AG10803 (cell line): ENCODE results near the gene LRRC15.

Experiments used
- DNase-seq: peaks from one replicate; pipeline ENCODE4 v3.0.0; 2010; ENCODE audit warnings: low read depth
- H3K4me3 ChIP-seq: 2 replicates; pipeline ENCODE4 v1.5.1; 2011; ENCODE audit warnings: mild to moderate bottlenecking, low read length, control low read depth
- TF ChIP-seq, protein P1 (sequence below): conservative IDR thresholded peaks from 2 replicates; pipeline ENCODE4 v1.5.1; 2011; ENCODE audit warnings: mild to moderate bottlenecking, low read length, control low read depth, inconsistent platforms

The LRRC15 gene

DNA sequence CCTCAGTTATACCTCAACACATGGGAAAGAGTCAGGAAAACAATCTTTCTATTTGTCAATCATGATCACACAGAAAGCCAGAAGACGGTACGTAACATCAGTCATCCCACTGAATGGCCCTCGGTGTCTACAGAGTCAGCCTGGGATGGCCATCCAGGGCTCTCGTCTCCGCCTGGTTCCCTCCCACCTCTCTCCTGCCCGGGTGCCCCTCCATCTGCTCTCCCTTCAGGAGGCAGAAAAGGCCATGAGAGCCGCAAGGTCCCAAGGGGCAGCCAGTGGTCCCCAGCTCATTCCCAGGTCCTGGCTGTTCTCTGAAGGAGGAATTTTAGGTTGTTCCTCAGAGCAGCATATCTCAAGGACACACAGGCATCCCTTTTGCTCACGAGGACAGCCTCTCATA, 4.4 kb upstream of the LRRC15 start:
- H3K4me3 ChIP-seq, result no peak overlapping the region
- DNase-seq, result no peak
- TF ChIP-seq, protein P1, sequence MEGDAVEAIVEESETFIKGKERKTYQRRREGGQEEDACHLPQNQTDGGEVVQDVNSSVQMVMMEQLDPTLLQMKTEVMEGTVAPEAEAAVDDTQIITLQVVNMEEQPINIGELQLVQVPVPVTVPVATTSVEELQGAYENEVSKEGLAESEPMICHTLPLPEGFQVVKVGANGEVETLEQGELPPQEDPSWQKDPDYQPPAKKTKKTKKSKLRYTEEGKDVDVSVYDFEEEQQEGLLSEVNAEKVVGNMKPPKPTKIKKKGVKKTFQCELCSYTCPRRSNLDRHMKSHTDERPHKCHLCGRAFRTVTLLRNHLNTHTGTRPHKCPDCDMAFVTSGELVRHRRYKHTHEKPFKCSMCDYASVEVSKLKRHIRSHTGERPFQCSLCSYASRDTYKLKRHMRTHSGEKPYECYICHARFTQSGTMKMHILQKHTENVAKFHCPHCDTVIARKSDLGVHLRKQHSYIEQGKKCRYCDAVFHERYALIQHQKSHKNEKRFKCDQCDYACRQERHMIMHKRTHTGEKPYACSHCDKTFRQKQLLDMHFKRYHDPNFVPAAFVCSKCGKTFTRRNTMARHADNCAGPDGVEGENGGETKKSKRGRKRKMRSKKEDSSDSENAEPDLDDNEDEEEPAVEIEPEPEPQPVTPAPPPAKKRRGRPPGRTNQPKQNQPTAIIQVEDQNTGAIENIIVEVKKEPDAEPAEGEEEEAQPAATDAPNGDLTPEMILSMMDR, result no peak

DNA sequence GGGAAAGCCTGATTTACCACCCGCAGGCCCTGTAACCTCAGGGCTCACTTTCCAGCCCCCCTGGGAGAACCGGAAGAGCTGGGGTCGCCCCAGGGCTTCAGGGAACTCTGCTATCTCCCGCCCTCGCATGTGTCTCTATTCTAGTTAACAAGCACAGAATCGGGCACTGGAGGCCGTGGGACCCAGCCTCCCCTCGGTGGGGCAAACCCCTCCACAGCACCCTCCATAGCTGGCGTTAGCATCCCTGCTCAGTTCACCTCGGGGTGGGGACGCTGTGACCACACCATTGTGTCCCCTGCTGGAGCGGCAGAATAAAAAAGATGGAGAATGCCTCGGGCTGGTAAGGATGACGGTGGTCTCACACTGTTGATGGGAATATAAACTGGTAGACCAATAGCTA, 3.5 kb upstream of the LRRC15 start:
- H3K4me3 ChIP-seq, result no peak overlapping the region
- no peak for DNase-seq
- TF ChIP-seq, protein P1, result no peak

DNA sequence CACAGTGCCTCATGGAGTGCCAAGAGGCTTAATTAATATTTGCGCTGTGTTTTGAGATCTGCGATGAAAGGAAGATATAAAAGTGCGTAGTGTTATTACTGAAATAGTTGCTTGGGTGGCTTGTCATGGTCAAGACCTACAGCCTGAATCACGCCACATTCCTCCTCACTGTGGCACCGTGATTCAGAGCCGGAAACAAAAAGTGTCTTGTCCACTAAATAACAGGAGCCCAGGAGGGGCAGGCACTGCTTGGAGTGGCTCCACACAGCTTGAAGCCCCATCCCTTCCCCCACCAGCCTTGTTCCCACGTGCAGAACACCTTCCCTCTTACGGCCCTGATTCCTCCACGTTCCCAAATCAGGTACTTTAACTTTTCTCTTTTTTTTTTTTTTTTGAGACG, 1.2 kb upstream of the LRRC15 start:
- no peak overlapping the region for H3K4me3 ChIP-seq
- TF ChIP-seq, protein P1, result no peak
- DNase-seq, result no peak

DNA sequence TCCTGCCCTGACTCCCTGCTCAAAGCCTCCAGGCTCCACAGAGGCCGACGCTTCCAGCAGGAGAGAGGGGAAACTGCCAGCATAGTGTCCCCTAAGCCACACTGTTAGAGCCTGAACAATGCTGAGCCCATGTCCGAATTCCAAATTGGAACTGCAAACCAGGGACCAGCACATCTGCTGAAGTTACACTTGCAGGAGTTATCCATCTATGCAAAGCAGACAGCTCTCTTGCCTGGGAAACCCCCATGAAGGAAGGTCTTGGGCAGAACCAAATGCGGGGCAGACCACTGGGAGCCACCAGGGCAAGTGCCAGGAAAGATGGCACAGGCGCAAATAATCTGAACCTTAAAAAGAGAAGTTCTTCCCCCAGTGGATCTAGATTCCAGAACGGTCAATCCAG, 625 bp downstream of the LRRC15 start:
- H3K4me3 ChIP-seq, result peak overlapping the region; percentile 72
- TF ChIP-seq, protein P1, result no peak
- no peak for DNase-seq

DNA sequence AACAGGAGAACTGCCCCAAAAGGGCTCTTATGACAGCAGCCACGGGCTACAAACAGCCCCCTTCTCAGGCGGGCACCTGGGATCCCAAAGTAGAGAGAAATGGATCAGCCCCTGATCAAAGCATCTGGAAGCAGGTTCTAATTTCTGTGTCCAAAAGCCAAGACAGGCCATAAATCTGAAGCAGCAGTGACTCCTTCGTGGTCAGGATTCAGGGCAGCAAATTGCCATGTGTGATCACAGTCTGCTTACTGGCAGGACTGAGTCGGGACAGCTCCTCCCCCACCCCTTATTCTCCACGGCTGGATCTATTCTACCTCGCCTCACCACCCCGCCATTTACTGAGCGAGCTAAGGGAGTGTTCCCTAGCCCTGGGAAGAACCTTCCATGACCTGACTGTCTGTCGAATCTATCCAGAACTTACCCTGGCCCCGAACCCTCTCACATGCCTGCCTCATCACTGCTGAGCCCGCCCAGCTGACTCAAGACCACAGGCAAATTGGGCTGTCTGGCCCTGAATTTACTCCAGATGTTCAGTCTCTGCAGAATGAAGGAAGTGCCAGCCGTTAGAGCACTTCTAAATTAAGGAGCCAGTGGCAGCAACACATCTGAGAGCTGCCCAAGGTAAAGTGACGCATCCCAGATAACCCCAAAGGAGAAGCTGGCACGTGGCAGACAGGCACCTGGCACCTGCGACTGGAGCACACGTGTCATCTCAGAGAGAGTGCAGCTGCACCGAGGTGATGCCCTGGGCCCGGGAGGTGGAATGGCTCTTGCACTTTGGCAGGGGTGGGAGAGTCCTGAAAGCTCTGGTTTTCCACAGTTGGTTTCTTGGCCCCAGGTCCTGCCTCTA, 1.3 kb downstream of the LRRC15 start:
- peak; percentile 88 for DNase-seq

DNA sequence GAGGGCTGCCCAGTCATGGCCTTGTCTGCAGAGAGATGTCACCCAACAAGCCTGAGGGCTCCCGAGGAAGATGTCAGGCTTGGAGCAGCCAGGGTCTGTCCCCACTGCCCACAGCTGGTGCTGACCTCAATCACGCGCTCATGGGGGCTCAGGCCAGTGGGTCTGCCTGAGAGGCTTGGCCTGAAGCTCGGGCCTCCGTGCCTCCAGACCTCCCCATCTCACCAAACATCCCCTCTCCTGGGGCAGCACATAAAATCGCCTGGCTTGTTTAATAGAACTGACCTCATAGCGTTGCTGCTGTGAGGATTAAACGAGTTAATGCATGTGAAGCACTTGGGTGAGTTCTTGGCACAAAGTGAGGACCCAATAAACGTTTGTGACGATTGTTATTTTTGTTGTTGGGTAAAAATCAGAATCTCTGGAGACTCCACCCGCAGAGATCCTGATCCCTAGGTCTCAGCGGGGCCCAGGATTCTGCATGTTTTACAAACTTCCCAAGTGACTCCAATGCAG, 3.5 kb downstream of the LRRC15 start:
- H3K4me3 ChIP-seq, result no peak overlapping the region
- TF ChIP-seq, protein P1, result no peak
- no peak for DNase-seq

More for the DNA sequence above, 1.3 kb downstream of the LRRC15 start:
- H3K4me3 ChIP-seq, result peak overlapping the region; percentile 72
- TF ChIP-seq, protein P1, result no peak

DNA sequence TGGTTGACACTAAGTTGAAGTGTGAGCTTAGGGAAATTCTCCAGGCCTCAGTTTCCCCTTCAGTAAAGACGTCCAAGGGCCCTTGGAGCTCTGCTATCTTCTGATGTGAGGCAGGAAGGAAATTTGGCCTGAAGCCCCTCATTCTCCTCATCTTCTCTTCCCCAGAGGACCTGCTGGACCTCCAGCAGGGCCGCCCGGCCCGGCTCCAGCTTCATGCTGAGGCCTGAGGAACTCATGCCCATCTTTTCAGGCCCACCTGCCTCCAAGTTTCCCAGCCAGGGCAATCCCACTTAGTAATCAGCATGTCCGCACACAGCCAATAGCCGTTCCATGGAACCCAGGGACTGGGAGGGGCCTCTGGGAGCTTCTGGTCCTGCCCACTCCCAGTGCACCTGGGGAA, 4.0 kb downstream of the LRRC15 start:
- H3K4me3 ChIP-seq, result no peak overlapping the region
- no peak for DNase-seq
- TF ChIP-seq, protein P1, result no peak
